ENCODE measurements around the gene GPC6.

- no peak for TF ChIP-seq EZH2 (IDR thresholded peaks at IDR 0.05; ENCODE audit: low read length)
- TF ChIP-seq CTCF (optimal IDR thresholded peaks at IDR 0.05 in 1 of 3, IDR thresholded peaks at IDR 0.05 in 1 of 3, conservative IDR thresholded peaks at IDR 0.05 in 1 of 3; ENCODE audit: extremely low read depth in 1 of 3, insufficient read depth in 2 of 3, low read length in 3 of 3) = no peak
These were observed 1206.7 kb downstream of the GPC6 start for GRCh38 chr13:94433055-94433961.

All from keratinocyte (primary cell).